BJ (cell line): ENCODE data around the gene CITED4. TPM values are rescaled to one million over a fixed set of nuclear protein-coding genes. Genes with fewer than 3 reads are reported as not detected.
A peak's percentile ranks its signal among the peaks of the same experiment; 100 is the strongest.

ENCODE experiments used
- CTCF ChIA-PET: fragments of 350-600 bp; formaldehyde crosslinking; extraction: SDS; loops from one replicate; lab custom pipeline; 2021; ENCODE audit warnings: antibody characterized with exemption, inconsistent platforms; lab: Yijun Ruan, JAX
- POLR2A ChIA-PET: fragments of 300-600 bp; sonication (Branson Sonifier 250); formaldehyde crosslinking; extraction: SDS; loops from one replicate; lab custom pipeline; 2021; ENCODE audit warnings: antibody characterized with exemption; lab: Charles Lee
- DNase-seq: peaks from one replicate; pipeline ENCODE4 v3.0.0-alpha.2; 2011; ENCODE audit warnings: low read depth
- H3K27me3 ChIP-seq: 2 replicates; pipeline ENCODE4 v1.6.0; 2011; ENCODE audit warnings: low read length; ENCODE audit not compliant: control insufficient read depth, insufficient read depth
- H3K36me3 ChIP-seq: 2 replicates; pipeline ENCODE4 v1.5.1; 2011; ENCODE audit warnings: low read length; ENCODE audit not compliant: control insufficient read depth, insufficient read depth
- H3K4me3 ChIP-seq: 2 replicates; pipeline ENCODE4 v1.5.1; 2011; ENCODE audit warnings: low read depth, mild to moderate bottlenecking, control low read depth, low read length
- CTCF ChIP-seq: IDR thresholded peaks from 2 replicates; pipeline ENCODE4 v1.5.1; 2011; ENCODE audit warnings: low read depth, mild to moderate bottlenecking, control low read depth, inconsistent platforms, low read length, moderate library complexity; ENCODE audit not compliant: insufficient read depth
- polyA plus RNA-seq: library from polyadenylated mRNA; depleted of rRNA; stranded (reverse); fragments of >200 nt; gene quantifications from 2 replicates; pipeline ENCODE4 v1.2.3, GENCODE V29; 2011

CITED4 gene
- polyA plus RNA-seq, 1 experiment, result 0.80 TPM

- no peak overlapping the region for H3K4me3 ChIP-seq
- POLR2A ChIA-PET, result no interaction called here
- DNase-seq, result no peak
- CTCF ChIA-PET, result no interaction called here
- H3K36me3 ChIP-seq, result no peaks in the 10 kb centered on the region
- no peak for TF ChIP-seq CTCF
- no peaks in the 10 kb centered on the region for H3K27me3 ChIP-seq
Observed at GRCh38 chr1:40879482-40880175, 17.5 kb upstream of the CITED4 start.

DNA sequence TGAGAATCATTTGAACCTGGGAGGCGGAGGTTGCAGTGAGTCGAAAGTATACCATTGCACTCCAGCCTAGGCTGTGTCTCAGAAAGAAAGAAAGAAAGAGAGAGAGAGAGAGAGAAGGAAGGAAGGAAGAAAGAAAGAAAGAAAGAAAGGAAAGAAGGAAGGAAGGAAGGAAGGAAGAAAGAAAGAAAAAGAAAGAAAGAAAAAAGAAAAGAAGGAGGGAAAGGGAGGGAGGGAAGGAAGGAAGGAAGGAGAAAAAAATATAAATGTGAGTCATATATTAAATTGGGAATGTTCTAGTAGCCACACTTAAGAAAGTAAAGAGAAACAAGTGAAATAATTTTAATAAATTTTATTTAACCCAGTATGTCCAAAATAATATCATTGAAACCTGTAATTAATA, 16.7 kb upstream of the CITED4 start:
- Histone ChIP-seq H3K27me3 (no peaks in the 10 kb centered on the region), H3K36me3 (no peaks in the 10 kb centered on the region), H3K4me3 (no peak overlapping the region)
- CTCF ChIA-PET, result interaction anchor here (1.1 to 1.6 kb wide), 2 partner anchors 29 to 72 kb away, joined by 3 to 6 read pairs; no protein-coding TSS in a partner anchor
- POLR2A ChIA-PET, result no interaction called here
- no peak for TF ChIP-seq CTCF
- DNase-seq, result no peak

- Histone ChIP-seq H3K4me3 (no peak overlapping the region), H3K27me3 (no peaks in the 10 kb centered on the region), H3K36me3 (no peaks in the 10 kb centered on the region)
- TF ChIP-seq CTCF, result no peak
- POLR2A ChIA-PET, result no interaction called here
- CTCF ChIA-PET, result interaction anchor here (1.0 to 1.6 kb wide), 3 partner anchors 28 to 73 kb away, joined by 3 to 6 read pairs (median 5); no protein-coding TSS in a partner anchor
- peak; percentile 61 for DNase-seq
Observed at GRCh38 chr1:40877698-40878097, 15.5 kb upstream of the CITED4 start.

DNA sequence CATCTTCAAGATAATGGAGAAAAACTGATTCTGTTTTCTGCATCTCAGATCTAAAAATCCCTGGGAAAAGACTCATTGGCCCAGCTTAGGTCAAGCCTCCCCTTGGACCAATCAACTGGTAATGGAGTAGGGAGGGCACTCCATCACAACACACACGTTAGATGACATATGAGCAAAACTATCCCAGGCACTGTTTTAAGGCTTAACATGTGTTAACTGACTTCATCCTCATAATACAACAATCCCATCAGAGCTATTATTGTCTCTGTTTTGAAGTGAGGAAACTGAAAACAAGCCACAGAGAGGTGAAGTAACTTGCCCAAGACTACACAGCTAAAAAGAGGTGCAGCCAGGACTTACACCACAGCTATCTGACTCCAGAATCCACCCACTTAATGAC, 14.7 kb upstream of the CITED4 start:
- POLR2A ChIA-PET, result interaction anchor here (0.9 kb wide), 1 partner anchor 15 kb away, joined by 3 read pairs; no protein-coding TSS in a partner anchor
- no peak for TF ChIP-seq CTCF
- no peak for DNase-seq
- CTCF ChIA-PET, result interaction anchor here (1.1 to 1.2 kb wide), 2 partner anchors 13 to 26 kb away, joined by 4 read pairs; no protein-coding TSS in a partner anchor
- Histone ChIP-seq H3K36me3 (no peaks in the 10 kb centered on the region), H3K4me3 (no peak overlapping the region), H3K27me3 (no peaks in the 10 kb centered on the region)

GRCh38 chr1:40876436-40876761, 14.2 kb upstream of the CITED4 start:
- ChIA-PET POLR2A (interaction anchor here (0.6 to 0.9 kb wide), 2 partner anchors 14 to 15 kb away, joined by 3 read pairs; partner anchors contain the start of gene CITED4), CTCF (interaction anchor here (0.7 to 1.5 kb wide), 5 partner anchors 9 to 76 kb away, joined by 4 to 5 read pairs (median 4); no protein-coding TSS in a partner anchor)
- no peak for DNase-seq
- H3K36me3 ChIP-seq, result no peaks in the 10 kb centered on the region
- no peak overlapping the region for H3K4me3 ChIP-seq
- H3K27me3 ChIP-seq, result no peaks in the 10 kb centered on the region
- TF ChIP-seq CTCF, result no peak
